ENCODE measurements around the gene PYROXD2.

GRCh38 chr10:98407744-98408241, 7.2 kb downstream of the PYROXD2 start:
- TF ChIP-seq CTCF (IDR thresholded peaks at IDR 0.05) (no peak), POLR2A (IDR thresholded peaks at IDR 0.05) (no peak), POLR2AphosphoS5 (IDR thresholded peaks at IDR 0.05; ENCODE audit: insufficient read depth in 1 of 2, low read depth in 1 of 2) (no peak)
